Activated T-cell treated with anti-CD3 and anti-CD28 coated beads, Interleukin-2, amount 50 U/mL, for 4 hours (primary cell): ENCODE results near the gene KPNB1. TPM values are rescaled to one million over a fixed set of nuclear protein-coding genes. Genes with fewer than 3 reads are reported as not detected.

Experiments
- total RNA-seq, 3 donors: library from RNA; stranded (reverse); gene quantifications; one replicate each; pipeline ENCODE4 v1.2.1, GENCODE V29; 2021

The KPNB1 gene
- total RNA-seq, 3 donors from 2014 or later, result 916 to 992 (median 944) TPM

Other genes with a start within 250 kb of the KPNB1 start
- gene NPEPPS, start 118.8 kb upstream of the KPNB1 start, total RNA-seq, result 10 to 100 TPM; 63.2 to 69.5 (median 67.5) TPM
- 10 to 100 TPM; 24.4 to 34.7 (median 24.6) TPM for gene TBKBP1, start 44.2 kb downstream of the KPNB1 start, total RNA-seq
- 100 to 1,000 TPM in 2 of 3 donors, 10 to 100 TPM in 1; 77.8 to 111 (median 101) TPM for gene TBX21, start 83.3 kb downstream of the KPNB1 start, total RNA-seq
- gene OSBPL7, start 171.9 kb downstream of the KPNB1 start, total RNA-seq, result 1 to 10 TPM; 8.1 to 9.3 (median 9.0) TPM
- 10 to 100 TPM; 56.6 to 62.1 (median 58.6) TPM for gene MRPL10, start 181.6 kb downstream of the KPNB1 start, total RNA-seq
- gene LRRC46, start 181.8 kb downstream of the KPNB1 start, total RNA-seq, result under 1 TPM; 0.27 to 0.63 (median 0.29) TPM
- gene SCRN2, start 191.4 kb downstream of the KPNB1 start, total RNA-seq, result 10 to 100 TPM; 13.9 to 15.6 (median 14.5) TPM
- under 1 TPM; 0.05 to 0.08 (median 0.05) TPM for gene SP6, start 201.2 kb downstream of the KPNB1 start, total RNA-seq
- 10 to 100 TPM; 20.9 to 25.6 (median 23.1) TPM for gene SP2, start 246.3 kb downstream of the KPNB1 start, total RNA-seq